KMS-11 (cell line): ENCODE measurements around the gene GAS5.

ENCODE experiments used
- H2AFZ ChIP-seq: fragments of 200-600 bp; sonication (generic); 2 replicates; pipeline ENCODE4 v1.6.1; 2016; ENCODE audit warnings: antibody characterized with exemption, mixed run types, low read depth
- H3K27ac ChIP-seq: fragments of 200-600 bp; sonication (generic); 2 replicates; pipeline ENCODE4 v1.6.1; 2016; ENCODE audit warnings: mild to moderate bottlenecking, mixed run types
- H3K27me3 ChIP-seq: fragments of 200-600 bp; sonication (generic); 2 replicates; pipeline ENCODE4 v1.6.1; 2017; ENCODE audit warnings: mild to moderate bottlenecking, low read depth, mixed run types, moderate library complexity; ENCODE audit not compliant: insufficient read depth
- H3K36me3 ChIP-seq: fragments of 200-600 bp; sonication (generic); 2 replicates; pipeline ENCODE4 v1.6.1; 2017; ENCODE audit warnings: mild to moderate bottlenecking, mixed run types; ENCODE audit not compliant: insufficient read depth
- H3K4me1 ChIP-seq: fragments of 200-600 bp; sonication (generic); 2 replicates; pipeline ENCODE4 v1.6.1; 2016; ENCODE audit warnings: mild to moderate bottlenecking, low read depth, mixed run types; ENCODE audit not compliant: poor library complexity, severe bottlenecking
- H3K4me2 ChIP-seq: fragments of 200-600 bp; sonication (generic); 2 replicates; pipeline ENCODE4 v1.7.0; 2016; ENCODE audit warnings: mild to moderate bottlenecking, mixed run types
- H3K4me3 ChIP-seq: fragments of 200-600 bp; sonication (generic); IDR thresholded peaks from 2 replicates; pipeline ENCODE4 v1.6.1; 2017; ENCODE audit warnings: low read depth, low read length, mixed read lengths; ENCODE audit not compliant: insufficient read depth
- H3K79me2 ChIP-seq: fragments of 200-600 bp; sonication (generic); 2 replicates; pipeline ENCODE4 v1.6.1; 2016; ENCODE audit warnings: low read depth, mixed run types; ENCODE audit not compliant: insufficient read depth
- H3K9ac ChIP-seq: fragments of 200-600 bp; sonication (generic); 2 replicates; pipeline ENCODE4 v1.6.1; 2016; ENCODE audit warnings: mild to moderate bottlenecking, mixed run types
- H4K20me1 ChIP-seq: fragments of 200-600 bp; sonication (generic); 2 replicates; pipeline ENCODE4 v1.6.1; 2016; ENCODE audit warnings: mild to moderate bottlenecking, mixed run types; ENCODE audit not compliant: insufficient read depth
- TF ChIP-seq, protein P1 (sequence below): fragments of 200-600 bp; sonication (generic); conservative IDR thresholded peaks from 2 replicates; pipeline ENCODE4 v1.6.1; 2017; ENCODE audit warnings: low read depth, mild to moderate bottlenecking, antibody characterized with exemption, low read length, moderate library complexity, mixed read lengths

The GAS5 gene

DNA sequence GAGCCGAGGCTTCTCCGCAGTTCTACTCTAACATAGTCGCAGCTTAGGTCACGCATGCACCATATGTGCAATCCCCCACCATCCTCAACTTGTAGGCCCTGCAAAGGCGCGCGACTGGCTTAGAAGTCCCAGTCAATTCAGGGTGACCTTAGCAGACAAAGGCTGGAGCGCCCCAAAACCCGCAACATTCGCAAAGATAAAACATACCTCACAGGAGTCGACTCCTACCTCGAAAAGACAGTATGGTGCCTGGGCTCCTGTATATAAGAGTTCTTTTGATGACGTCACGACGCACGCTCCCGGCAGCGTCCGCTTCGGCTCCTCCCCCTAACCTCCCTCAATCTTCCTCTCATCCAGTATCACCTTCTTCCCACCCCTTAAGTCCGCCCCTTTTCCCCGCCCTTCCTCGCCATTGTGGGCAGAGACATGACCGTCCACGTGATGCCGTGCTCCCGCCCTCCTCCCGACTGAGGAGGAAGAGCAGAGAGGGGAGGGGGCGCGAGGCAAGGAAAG is at the start of gene GAS5:
Gene GAS5, minus strand, starts transcription at position 237 of the 513 bp plus-strand sequence.
- TF ChIP-seq, protein P1, sequence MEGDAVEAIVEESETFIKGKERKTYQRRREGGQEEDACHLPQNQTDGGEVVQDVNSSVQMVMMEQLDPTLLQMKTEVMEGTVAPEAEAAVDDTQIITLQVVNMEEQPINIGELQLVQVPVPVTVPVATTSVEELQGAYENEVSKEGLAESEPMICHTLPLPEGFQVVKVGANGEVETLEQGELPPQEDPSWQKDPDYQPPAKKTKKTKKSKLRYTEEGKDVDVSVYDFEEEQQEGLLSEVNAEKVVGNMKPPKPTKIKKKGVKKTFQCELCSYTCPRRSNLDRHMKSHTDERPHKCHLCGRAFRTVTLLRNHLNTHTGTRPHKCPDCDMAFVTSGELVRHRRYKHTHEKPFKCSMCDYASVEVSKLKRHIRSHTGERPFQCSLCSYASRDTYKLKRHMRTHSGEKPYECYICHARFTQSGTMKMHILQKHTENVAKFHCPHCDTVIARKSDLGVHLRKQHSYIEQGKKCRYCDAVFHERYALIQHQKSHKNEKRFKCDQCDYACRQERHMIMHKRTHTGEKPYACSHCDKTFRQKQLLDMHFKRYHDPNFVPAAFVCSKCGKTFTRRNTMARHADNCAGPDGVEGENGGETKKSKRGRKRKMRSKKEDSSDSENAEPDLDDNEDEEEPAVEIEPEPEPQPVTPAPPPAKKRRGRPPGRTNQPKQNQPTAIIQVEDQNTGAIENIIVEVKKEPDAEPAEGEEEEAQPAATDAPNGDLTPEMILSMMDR: no peak
- Histone ChIP-seq H3K79me2 (peaks cover 40% of the 10 kb centered on the region), H3K9ac (peak within 1 kb of the TSS; percentile 91), H3K27ac (peak within 1 kb of the TSS; percentile 83), H3K4me1 (peaks cover 56% of the 10 kb centered on the region), H3K27me3 (no peaks in the 10 kb centered on the region), H3K36me3 (peaks cover 41% of the 10 kb centered on the region), H2AFZ (peak within 1 kb of the TSS; percentile 94), H4K20me1 (peaks cover 41% of the 10 kb centered on the region), H3K4me2 (peak within 1 kb of the TSS; percentile 100), H3K4me3 (peak within 1 kb of the TSS; percentile 96)

DNA sequence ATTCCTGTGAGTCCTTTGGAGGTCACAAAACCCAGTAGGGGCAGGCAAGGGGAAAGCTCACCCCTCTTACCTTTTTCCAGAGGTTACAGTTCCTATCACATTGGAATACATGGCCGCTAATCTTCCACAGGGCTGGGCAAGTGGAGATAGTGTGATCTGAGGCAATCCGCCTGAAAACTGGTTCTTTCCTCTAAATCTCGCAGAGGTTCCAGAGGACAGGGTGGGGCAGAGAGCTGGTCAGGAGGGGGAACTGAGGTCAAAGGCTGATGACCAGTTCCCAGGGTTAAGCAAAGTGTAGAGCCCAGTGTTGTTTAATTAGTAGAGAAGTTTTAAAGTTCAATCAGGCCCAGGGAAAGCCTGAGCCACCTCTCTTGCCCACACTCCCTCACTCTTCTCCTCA is 49.4 kb upstream of the GAS5 start, which contains the start of gene SERPINC1:
Gene SERPINC1, minus strand, starts transcription at position 179 of the 400 bp plus-strand sequence. Its CDS starts 68 bp downstream, at position 111.
- Histone ChIP-seq H2AFZ (no peak within 1 kb of the TSS), H3K9ac (no peak within 1 kb of the TSS)

DNA sequence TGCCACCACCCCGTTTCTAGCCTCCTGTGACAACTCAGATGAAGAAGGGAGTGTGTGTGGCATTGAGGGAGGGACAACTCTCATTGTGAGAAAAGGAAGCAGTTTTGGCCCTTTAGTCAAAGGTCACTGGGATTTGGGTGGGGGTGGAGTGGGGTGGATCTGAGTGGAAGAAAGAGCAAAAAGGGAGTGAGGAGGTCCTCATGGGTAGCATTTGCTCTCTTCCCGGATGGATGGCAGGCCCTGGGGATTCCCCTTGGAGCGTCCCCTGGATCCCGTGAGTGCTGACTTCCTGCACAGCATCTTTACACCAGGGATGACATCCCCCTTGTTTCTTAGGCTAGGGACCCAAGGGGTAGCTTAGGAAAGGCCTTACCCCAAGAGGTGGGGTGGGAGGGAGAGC is 48.9 kb upstream of the GAS5 start:
- TF ChIP-seq, protein P1: no peak
- Histone ChIP-seq H3K4me2 (no peak overlapping the region), H3K9ac (no peak overlapping the region), H3K4me3 (no peak overlapping the region), H3K36me3 (no peaks in the 10 kb centered on the region), H3K27me3 (no peaks in the 10 kb centered on the region), H2AFZ (no peak overlapping the region), H3K27ac (no peak overlapping the region), H4K20me1 (no peaks in the 10 kb centered on the region), H3K4me1 (no peaks in the 10 kb centered on the region), H3K79me2 (no peaks in the 10 kb centered on the region)

More for the DNA sequence above, 49.4 kb upstream of the GAS5 start, which contains the start of gene SERPINC1:
- Histone ChIP-seq H3K4me1 (no peaks in the 10 kb centered on the region), H4K20me1 (no peaks in the 10 kb centered on the region), H3K4me2 (no peak within 1 kb of the TSS), H3K36me3 (no peaks in the 10 kb centered on the region), H3K4me3 (no peak within 1 kb of the TSS), H3K79me2 (no peaks in the 10 kb centered on the region), H3K27ac (no peak within 1 kb of the TSS), H3K27me3 (no peaks in the 10 kb centered on the region)
- TF ChIP-seq, protein P1: no peak

DNA sequence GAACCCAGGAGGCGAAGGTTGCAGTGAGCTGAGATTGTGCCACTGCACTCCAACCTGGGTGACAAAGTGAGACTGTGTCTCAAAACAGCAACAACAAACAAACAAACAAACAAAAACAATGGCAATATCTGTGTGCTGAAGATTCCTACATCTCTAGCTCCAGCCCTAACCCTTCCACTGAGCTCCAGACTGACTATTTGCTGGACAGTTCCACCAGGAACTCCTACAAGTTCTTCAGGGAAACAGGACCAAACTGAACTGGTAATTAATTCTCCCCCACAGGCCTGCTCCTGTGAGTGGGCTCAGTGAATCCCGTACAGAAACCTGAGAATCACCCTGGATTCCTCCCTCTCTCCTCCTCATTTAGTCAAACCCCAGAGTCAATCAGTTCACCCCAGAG is 47.8 kb upstream of the GAS5 start:
- Histone ChIP-seq H3K4me1 (no peaks in the 10 kb centered on the region), H3K27ac (no peak overlapping the region), H2AFZ (no peak overlapping the region), H3K9ac (no peak overlapping the region), H3K79me2 (no peaks in the 10 kb centered on the region), H3K36me3 (no peaks in the 10 kb centered on the region), H3K4me3 (no peak overlapping the region), H3K4me2 (no peak overlapping the region), H4K20me1 (no peaks in the 10 kb centered on the region), H3K27me3 (no peaks in the 10 kb centered on the region)
- TF ChIP-seq, protein P1: no peak
